Activated naive CD8-positive, alpha-beta T cell treated with anti-CD3 and anti-CD28 coated beads, Interleukin-2, amount 10 ng/mL, durations not matched to agents 7 days and 5 days (primary cell): ENCODE results near the gene KRTAP20-4. TPM values are rescaled to one million over a fixed set of nuclear protein-coding genes. Genes with fewer than 3 reads are reported as not detected.

Experiments
- ATAC-seq: fragments of 150-1000 bp; cut with Tn5 transposase; one replicate; pipeline ENCODE4 v1.10.0; 2021; ENCODE audit warnings: low read depth, moderate library complexity
- POLR2A ChIA-PET: fragments of 350-600 bp; sonication (Branson Sonifier 250); formaldehyde crosslinking; loops from one replicate; lab custom pipeline; 2021; ENCODE audit warnings: antibody characterized with exemption; lab: Charles Lee
- DNase-seq: peaks from one replicate; pipeline ENCODE4 v3.0.0; 2021
- H3K27ac Mint-ChIP-seq: one replicate; pipeline ENCODE4 v1.8.0; 2022; ENCODE audit warnings: mild to moderate bottlenecking, mixed read lengths
- H3K27me3 Mint-ChIP-seq: one replicate; pipeline ENCODE4 v1.8.0; 2022; ENCODE audit warnings: mild to moderate bottlenecking, moderate library complexity, mixed read lengths
- H3K36me3 Mint-ChIP-seq: one replicate; pipeline ENCODE4 v1.8.0; 2021; ENCODE audit warnings: mild to moderate bottlenecking, mixed read lengths
- H3K4me1 Mint-ChIP-seq: one replicate; pipeline ENCODE4 v1.8.0; 2021; ENCODE audit warnings: mixed read lengths
- H3K4me3 Mint-ChIP-seq: one replicate; pipeline ENCODE4 v1.8.0; 2022; ENCODE audit warnings: mild to moderate bottlenecking, moderate library complexity, mixed read lengths
- H3K9me3 Mint-ChIP-seq: one replicate; pipeline ENCODE4 v1.8.0; 2021; ENCODE audit warnings: mixed read lengths
- total RNA-seq, 2 experiments: library from RNA; stranded (reverse); gene quantifications; one replicate each; pipeline ENCODE4 v1.2.3, GENCODE V29; 2021

Gene KRTAP20-4
- not detected for total RNA-seq

DNA sequence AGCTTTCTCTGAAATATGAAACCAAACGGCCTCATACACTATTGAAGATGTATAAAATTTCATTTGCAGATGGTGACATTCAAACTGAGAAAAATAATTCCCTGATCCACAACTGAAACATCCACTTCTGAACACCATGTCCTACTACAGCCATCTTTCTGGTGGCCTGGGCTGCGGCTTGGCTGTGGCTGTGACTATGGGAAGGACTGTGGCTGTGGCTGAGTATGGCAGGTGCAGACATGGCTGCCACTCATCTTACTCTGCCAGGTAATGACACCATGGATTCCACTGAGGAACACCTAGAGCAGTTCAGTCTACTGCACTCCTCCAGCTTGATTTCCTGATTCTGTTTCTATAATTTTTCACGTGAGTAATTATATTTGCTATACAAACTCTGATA, at the start of gene KRTAP20-4:
TSS of gene KRTAP20-4 (plus strand) at position 106 of the 400 bp plus-strand sequence.
- Mint-ChIP-seq H3K27me3 (no peaks in the 10 kb centered on the region), H3K4me3 (no peak within 1 kb of the TSS), H3K4me1 (no peaks in the 10 kb centered on the region), H3K27ac (no peak within 1 kb of the TSS), H3K36me3 (no peaks in the 10 kb centered on the region), H3K9me3 (no peaks in the 10 kb centered on the region)
- POLR2A ChIA-PET: no interaction called here
- no peak for ATAC-seq
- DNase-seq: no peak

DNA sequence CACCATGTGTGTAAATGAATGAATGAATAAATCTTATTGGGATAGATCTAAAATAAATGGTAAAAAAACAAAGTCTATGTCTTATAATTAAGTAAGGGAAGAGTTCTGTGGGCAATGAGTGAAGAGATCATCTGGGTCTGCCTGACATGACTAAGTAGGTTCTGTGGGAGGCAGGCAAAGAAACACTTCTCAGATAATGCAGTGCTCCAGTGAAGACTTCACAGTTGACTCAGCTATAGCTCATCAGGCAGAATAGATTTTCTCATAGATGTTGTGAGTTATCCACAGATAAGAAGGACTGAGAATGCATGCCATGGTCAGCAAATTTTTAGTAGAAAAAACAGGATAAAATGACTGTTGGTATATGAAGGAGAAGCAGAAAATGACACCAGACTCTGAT, 42.7 kb upstream of the KRTAP20-4 start:
- ATAC-seq (no peak), DNase-seq (no peak)
- Mint-ChIP-seq H3K4me1 (no peaks in the 10 kb centered on the region), H3K4me3 (no peak overlapping the region), H3K27ac (no peak overlapping the region), H3K36me3 (no peaks in the 10 kb centered on the region), H3K9me3 (peaks cover 2% of the 10 kb centered on the region), H3K27me3 (no peaks in the 10 kb centered on the region)
- POLR2A ChIA-PET: no interaction called here

DNA sequence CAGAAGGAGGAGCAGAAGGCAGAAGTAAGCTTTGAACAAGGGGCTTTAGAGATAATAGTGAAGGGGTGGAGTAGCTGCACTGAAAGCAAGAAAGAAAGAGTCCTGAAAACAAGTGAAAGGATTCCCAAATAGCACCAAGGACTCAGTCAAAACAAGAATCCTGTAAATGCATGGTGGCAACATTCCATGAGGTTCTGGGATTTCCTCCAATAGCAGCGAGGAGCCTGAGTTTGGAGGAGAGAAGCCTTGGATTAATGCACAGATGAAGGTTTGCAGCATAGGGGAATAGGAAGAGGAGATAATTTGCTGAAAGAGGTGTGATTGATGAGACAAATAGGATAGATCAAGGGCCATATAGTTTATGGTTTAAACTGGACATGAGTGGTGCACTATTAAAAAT, 41.1 kb upstream of the KRTAP20-4 start:
- Mint-ChIP-seq H3K4me1 (no peaks in the 10 kb centered on the region), H3K36me3 (no peaks in the 10 kb centered on the region), H3K9me3 (peaks cover 2% of the 10 kb centered on the region), H3K27ac (no peak overlapping the region), H3K27me3 (no peaks in the 10 kb centered on the region), H3K4me3 (no peak overlapping the region)
- DNase-seq (no peak), ATAC-seq (no peak)
- POLR2A ChIA-PET: no interaction called here

DNA sequence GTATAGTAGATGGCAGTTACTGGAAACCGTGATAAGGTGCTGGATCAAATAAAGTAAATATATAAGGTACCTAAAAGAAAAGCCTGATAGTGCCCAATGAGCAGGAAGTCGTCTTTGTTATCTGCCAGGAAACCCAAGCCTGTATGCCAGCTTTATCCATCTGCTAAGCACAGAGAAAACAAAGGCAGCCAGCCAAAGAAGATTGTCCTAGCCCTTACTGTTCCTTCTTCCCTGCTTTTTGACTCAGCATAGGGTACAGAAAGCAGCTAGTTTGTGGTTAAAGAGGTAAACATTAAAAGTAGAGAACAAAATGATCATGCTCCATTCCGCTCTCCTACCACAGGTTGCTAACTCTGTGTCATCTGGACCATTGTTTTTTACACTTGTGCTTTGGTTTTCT, 40.3 kb upstream of the KRTAP20-4 start:
- no peak overlapping the region for H3K4me3 Mint-ChIP-seq
- H3K36me3 Mint-ChIP-seq: no peaks in the 10 kb centered on the region

DNA sequence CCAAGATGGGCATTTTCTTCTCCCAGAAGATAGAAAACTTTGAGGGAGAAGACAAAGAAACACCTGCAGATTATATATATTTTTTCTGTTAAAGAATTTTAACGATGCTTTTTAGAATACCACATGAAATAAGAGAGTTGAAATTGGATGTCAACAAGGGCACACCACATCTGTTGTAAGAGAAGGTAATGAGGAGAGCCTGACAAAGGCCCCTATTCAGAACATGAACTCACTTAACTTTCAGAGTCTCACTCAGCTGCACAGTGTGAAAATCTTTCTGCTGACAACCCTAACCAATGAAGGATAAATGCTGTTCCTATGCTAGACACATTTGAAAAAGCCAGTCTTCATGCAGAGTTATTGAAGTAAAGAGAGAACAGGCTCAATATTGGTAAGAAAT, 37.6 kb upstream of the KRTAP20-4 start:
- no peak for ATAC-seq
- H3K9me3 Mint-ChIP-seq: no peaks in the 10 kb centered on the region
- no peak overlapping the region for H3K27ac Mint-ChIP-seq
- no peaks in the 10 kb centered on the region for H3K27me3 Mint-ChIP-seq
- H3K36me3 Mint-ChIP-seq: no peaks in the 10 kb centered on the region
- POLR2A ChIA-PET: no interaction called here
- no peaks in the 10 kb centered on the region for H3K4me1 Mint-ChIP-seq
- H3K4me3 Mint-ChIP-seq: no peak overlapping the region
- DNase-seq: no peak

More for the DNA sequence above, 40.3 kb upstream of the KRTAP20-4 start:
- POLR2A ChIA-PET: no interaction called here
- Mint-ChIP-seq H3K27me3 (no peaks in the 10 kb centered on the region), H3K27ac (no peak overlapping the region), H3K9me3 (peaks cover 2% of the 10 kb centered on the region), H3K4me1 (no peaks in the 10 kb centered on the region)
- ATAC-seq (no peak), DNase-seq (no peak)

DNA sequence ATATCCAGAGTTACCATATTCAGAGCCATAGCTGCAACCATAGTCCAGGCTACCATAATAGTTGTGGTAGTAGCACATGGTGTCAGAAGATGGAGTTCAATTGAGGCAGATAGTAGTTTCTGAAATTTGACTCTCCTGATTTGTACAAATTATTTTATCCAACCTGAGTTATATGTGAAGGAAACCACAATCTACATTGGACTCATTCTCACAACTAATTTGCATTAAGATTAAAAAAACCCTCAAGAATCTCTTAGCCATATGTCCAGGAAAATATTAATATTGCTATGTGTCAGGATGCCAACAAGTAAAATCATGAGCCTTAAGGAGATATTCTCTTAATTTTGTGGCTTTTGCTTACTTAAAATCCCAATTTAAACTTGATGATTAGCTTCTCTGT, 30.1 kb upstream of the KRTAP20-4 start, which contains the start of gene KRTAP22-2:
TSS of gene KRTAP22-2 (minus strand) at position 101 of the 400 bp plus-strand sequence.
- ATAC-seq (no peak), DNase-seq (no peak)
- Mint-ChIP-seq H3K36me3 (no peaks in the 10 kb centered on the region), H3K27me3 (no peaks in the 10 kb centered on the region), H3K27ac (no peak within 1 kb of the TSS), H3K4me3 (no peak within 1 kb of the TSS), H3K4me1 (no peaks in the 10 kb centered on the region), H3K9me3 (no peaks in the 10 kb centered on the region)
- POLR2A ChIA-PET: no interaction called here

DNA sequence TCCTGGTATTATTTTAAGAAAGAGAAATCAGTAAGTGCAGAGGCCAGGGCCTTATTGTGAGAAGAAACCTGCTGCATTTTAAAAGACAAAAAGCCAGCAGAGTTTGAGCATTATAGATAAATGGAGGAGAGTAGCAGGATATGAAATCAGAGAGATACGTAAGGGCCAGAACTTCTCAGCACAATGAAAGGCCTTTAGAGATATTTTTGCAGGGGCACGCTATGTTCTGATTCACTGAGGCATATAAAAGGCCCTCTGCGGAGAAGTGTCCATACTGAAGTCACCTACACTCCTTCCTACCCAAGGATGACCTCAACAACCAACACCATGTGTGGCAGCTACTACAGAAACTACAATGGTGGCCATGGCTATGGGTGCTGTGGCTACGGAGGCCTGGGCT, 28.3 kb upstream of the KRTAP20-4 start, which contains the start of gene KRTAP6-3:
TSS of gene KRTAP6-3 (plus strand) at position 301 of the 400 bp plus-strand sequence. CDS start at position 307, 6 bp downstream.
- no peaks in the 10 kb centered on the region for H3K27me3 Mint-ChIP-seq
- no peak within 1 kb of the TSS for H3K4me3 Mint-ChIP-seq
- peaks cover 2% of the 10 kb centered on the region for H3K9me3 Mint-ChIP-seq
- DNase-seq (no peak), ATAC-seq (no peak)
- H3K27ac Mint-ChIP-seq: no peak within 1 kb of the TSS
- H3K36me3 Mint-ChIP-seq: no peaks in the 10 kb centered on the region
- POLR2A ChIA-PET: no interaction called here
- H3K4me1 Mint-ChIP-seq: no peaks in the 10 kb centered on the region

DNA sequence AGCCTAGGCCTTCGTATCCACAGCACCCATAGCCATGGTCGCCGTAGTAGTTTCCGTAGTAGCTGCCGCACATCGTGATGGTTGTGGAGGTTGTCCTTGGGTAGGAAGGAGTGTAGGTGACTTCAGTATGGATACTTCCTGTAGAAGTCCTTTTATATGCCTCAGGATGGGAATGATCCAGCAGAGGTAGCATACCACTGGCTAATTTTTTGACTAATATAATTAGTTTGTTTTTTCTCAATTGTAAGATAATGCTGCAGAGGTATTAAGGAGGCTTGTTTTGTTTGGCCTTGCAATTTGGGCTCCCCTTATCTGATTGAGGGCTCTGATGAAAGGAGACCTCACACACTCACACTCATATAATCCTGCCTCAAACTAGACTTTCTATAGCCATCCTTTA, 21.6 kb upstream of the KRTAP20-4 start, which contains the start of gene KRTAP6-2:
TSS of gene KRTAP6-2 (minus strand) at position 101 of the 400 bp plus-strand sequence. CDS start at position 73, 28 bp downstream.
- ATAC-seq: no peak
- H3K4me1 Mint-ChIP-seq: no peaks in the 10 kb centered on the region
- H3K4me3 Mint-ChIP-seq: no peak within 1 kb of the TSS
- no peak within 1 kb of the TSS for H3K27ac Mint-ChIP-seq
- no peaks in the 10 kb centered on the region for H3K36me3 Mint-ChIP-seq
- H3K9me3 Mint-ChIP-seq: peaks cover 6% of the 10 kb centered on the region
- DNase-seq: no peak
- H3K27me3 Mint-ChIP-seq: no peaks in the 10 kb centered on the region
- POLR2A ChIA-PET: no interaction called here

DNA sequence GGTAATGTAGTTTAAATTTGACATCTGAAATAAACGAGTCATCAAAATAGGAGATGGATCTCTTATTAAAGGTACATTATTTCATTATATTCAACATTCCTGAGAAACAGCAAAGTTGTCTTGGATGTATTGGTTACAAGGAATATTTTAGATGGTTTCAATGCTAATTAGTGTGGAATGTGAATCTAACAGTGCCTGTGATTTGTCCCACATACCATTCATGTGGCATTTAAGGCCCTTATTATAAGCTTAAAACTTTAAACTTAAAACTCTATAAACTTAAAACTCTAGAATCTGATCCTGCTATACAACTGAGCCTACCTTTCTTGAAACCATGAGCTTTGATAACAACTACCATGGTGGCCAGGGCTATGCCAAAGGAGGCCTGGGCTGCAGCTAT, 19.6 kb upstream of the KRTAP20-4 start, which contains the start of gene KRTAP22-1:
TSS of gene KRTAP22-1 (plus strand) at position 301 of the 400 bp plus-strand sequence.
- no peaks in the 10 kb centered on the region for H3K4me1 Mint-ChIP-seq
- DNase-seq: no peak
- POLR2A ChIA-PET: no interaction called here

DNA sequence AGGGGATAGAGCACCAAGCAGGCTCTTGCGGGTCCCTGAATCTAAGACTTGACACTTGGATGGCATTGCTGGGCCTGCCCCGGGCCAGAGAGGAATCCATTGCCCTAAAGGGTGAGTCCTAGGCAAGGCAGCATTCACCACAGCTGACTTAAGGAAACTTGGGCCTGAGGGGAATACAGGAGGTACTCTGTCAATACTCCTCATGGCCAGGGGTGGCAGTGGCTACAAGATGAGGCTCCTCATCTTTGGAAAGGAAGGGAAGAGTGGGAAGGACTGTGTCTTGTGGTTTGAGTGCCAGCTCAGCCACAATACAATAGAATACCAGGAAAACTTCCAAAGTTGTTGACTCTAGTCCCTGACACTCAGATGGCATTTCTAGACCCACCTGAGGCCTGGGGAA, 14.5 kb upstream of the KRTAP20-4 start:
- Mint-ChIP-seq H3K9me3 (peaks cover 9% of the 10 kb centered on the region), H3K4me3 (no peak overlapping the region), H3K4me1 (no peaks in the 10 kb centered on the region), H3K36me3 (no peaks in the 10 kb centered on the region), H3K27me3 (no peaks in the 10 kb centered on the region), H3K27ac (no peak overlapping the region)
- DNase-seq (no peak), ATAC-seq (no peak)
- POLR2A ChIA-PET: no interaction called here

More for the DNA sequence above, 19.6 kb upstream of the KRTAP20-4 start, which contains the start of gene KRTAP22-1:
- H3K27ac Mint-ChIP-seq: no peak within 1 kb of the TSS
- H3K9me3 Mint-ChIP-seq: peaks cover 6% of the 10 kb centered on the region
- no peaks in the 10 kb centered on the region for H3K27me3 Mint-ChIP-seq
- no peak within 1 kb of the TSS for H3K4me3 Mint-ChIP-seq
- no peak for ATAC-seq
- H3K36me3 Mint-ChIP-seq: no peaks in the 10 kb centered on the region

DNA sequence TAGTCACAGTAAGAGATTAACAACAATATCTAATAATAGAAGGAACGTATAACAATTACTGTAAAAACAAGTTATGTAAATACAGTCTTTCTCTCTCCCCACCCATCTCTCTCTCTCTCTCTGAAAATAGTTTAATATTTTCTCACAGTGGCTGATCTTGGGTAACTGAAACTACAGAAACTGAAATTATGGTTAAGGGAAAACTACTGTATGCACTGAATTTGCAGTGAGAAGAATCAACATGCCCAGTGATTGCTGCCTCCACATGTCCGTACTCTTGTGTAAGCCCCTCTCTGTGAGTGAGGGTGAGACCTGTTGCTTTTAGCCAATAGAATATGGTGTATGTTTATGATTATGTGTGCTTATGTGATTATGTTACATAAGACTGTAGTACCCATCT, 8.3 kb upstream of the KRTAP20-4 start:
- ATAC-seq (no peak), DNase-seq (no peak)
- no peaks in the 10 kb centered on the region for H3K27me3 Mint-ChIP-seq
- no peak overlapping the region for H3K4me3 Mint-ChIP-seq
- peaks cover 9% of the 10 kb centered on the region for H3K9me3 Mint-ChIP-seq
- no peak overlapping the region for H3K27ac Mint-ChIP-seq
- H3K36me3 Mint-ChIP-seq: no peaks in the 10 kb centered on the region
- no peaks in the 10 kb centered on the region for H3K4me1 Mint-ChIP-seq
- POLR2A ChIA-PET: no interaction called here

DNA sequence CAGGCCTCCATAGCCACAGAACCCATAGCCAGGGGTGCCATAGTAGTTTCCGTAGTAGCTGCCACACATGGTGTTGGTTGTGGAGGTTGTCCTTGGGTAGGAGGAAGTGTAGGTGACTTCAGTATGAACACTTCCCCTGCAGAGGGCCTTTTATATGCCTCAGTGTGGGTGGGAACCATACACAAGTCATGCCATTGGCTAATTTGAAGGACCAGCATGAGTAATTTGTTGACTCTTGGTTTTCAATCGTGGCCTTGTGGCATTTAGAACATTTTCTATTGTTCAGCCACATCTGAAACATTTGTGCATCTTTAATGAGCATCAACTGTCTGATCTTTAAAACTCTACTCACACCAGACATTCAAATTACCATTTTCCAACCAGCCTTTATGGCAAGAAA, 6.6 kb upstream of the KRTAP20-4 start, which contains the start of gene KRTAP6-1:
TSS of gene KRTAP6-1 (minus strand) at position 95 of the 400 bp plus-strand sequence. CDS start at position 69, 26 bp downstream.
- Mint-ChIP-seq H3K36me3 (no peaks in the 10 kb centered on the region), H3K4me1 (no peaks in the 10 kb centered on the region), H3K4me3 (no peak within 1 kb of the TSS), H3K9me3 (peaks cover 9% of the 10 kb centered on the region), H3K27ac (no peak within 1 kb of the TSS), H3K27me3 (no peaks in the 10 kb centered on the region)
- POLR2A ChIA-PET: no interaction called here
- no peak for ATAC-seq
- no peak for DNase-seq

DNA sequence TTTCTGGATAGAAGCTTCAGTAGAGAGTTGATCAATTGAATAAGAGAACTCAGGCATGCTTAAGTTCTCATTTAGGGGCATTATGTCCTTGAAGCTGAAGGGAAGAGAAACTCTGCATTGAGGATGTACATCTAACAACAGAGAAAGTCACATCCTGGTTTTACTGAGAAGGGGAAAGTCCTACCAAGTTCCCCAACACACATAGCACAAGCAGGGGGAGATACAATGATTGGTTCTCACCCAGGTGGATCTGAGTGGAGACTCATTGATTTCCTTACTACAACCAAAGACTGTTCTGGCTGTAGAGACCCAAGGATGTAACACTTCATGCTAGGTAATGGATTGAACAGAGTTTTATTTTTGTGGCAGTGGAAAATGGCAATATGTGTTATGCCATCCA, 5.2 kb upstream of the KRTAP20-4 start:
- POLR2A ChIA-PET: no interaction called here
- Mint-ChIP-seq H3K4me3 (no peak overlapping the region), H3K27ac (no peak overlapping the region), H3K36me3 (no peaks in the 10 kb centered on the region), H3K9me3 (peaks cover 9% of the 10 kb centered on the region), H3K27me3 (no peaks in the 10 kb centered on the region), H3K4me1 (no peaks in the 10 kb centered on the region)
- no peak for ATAC-seq
- DNase-seq: no peak

DNA sequence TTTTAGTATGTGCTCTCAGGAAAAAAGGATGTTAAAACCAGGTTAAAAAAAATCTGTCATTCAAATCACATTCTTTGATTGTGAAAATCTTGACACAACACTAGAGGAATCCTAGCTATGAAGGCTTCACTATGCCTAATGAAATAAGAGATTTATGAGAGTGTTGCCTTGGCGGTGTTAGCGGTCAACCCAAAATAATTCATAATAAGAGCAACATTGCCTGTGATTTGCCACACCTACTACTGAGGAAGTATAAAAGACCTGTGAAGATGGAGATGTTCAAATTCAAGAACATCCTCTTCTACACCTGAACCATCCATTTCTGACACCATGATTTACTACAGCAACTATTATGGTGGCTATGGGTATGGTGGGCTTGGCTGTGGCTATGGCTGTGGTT, 4.3 kb upstream of the KRTAP20-4 start, which contains the start of gene KRTAP20-1:
TSS of gene KRTAP20-1 (plus strand) at position 301 of the 400 bp plus-strand sequence. CDS start at position 331, 30 bp downstream.
- POLR2A ChIA-PET: no interaction called here

More for the DNA sequence above, 4.3 kb upstream of the KRTAP20-4 start, which contains the start of gene KRTAP20-1:
- Mint-ChIP-seq H3K36me3 (no peaks in the 10 kb centered on the region), H3K27ac (no peak within 1 kb of the TSS), H3K9me3 (peaks cover 6% of the 10 kb centered on the region), H3K27me3 (no peaks in the 10 kb centered on the region), H3K4me3 (no peak within 1 kb of the TSS), H3K4me1 (no peaks in the 10 kb centered on the region)
- DNase-seq: no peak
- no peak for ATAC-seq
